Liver (tissue), 9 donors: Measurements from ENCODE around the gene CEND1. TPM values are rescaled to one million over a fixed set of nuclear protein-coding genes. Genes with fewer than 3 reads are reported as not detected.
A peak's percentile ranks its signal among the peaks of the same experiment; 100 is the strongest.

ENCODE experiments used
- DNase-seq: peaks from one replicate; pipeline ENCODE4 v3.0.0-alpha.2; 2017; ENCODE audit warnings: low spot score
- H3K27ac ChIP-seq, 2 donors: one replicate each; pipeline ENCODE4 v1.7.0; 2013; ENCODE audit warnings: inconsistent platforms in 2 of 2, low read length in 2 of 2, control low read depth in 1 of 2, low read depth in 1 of 2, mild to moderate bottlenecking in 1 of 2
- H3K27me3 ChIP-seq, 4 donors: one replicate each; pipeline versions ENCODE4 v1.6.1 to v1.7.0; 2013; ENCODE audit warnings: low read length in 3 of 4, inconsistent platforms in 1 of 4, mild to moderate bottlenecking in 1 of 4, moderate library complexity in 1 of 4; ENCODE audit not compliant: control insufficient read depth in 4 of 4, insufficient read depth in 4 of 4
- H3K36me3 ChIP-seq, 4 donors: one replicate each; pipeline versions ENCODE4 v1.6.1 to v1.7.0; 2013; ENCODE audit warnings: low read length in 3 of 4, mild to moderate bottlenecking in 3 of 4, low read depth in 1 of 4, moderate library complexity in 1 of 4; ENCODE audit not compliant: control insufficient read depth in 4 of 4, insufficient read depth in 3 of 4
- H3K4me1 ChIP-seq, 4 donors: one replicate each; pipeline versions ENCODE4 v1.6.1 to v1.7.0; 2013; ENCODE audit warnings: low read length in 3 of 4, mild to moderate bottlenecking in 3 of 4, moderate library complexity in 1 of 4; ENCODE audit not compliant: control insufficient read depth in 4 of 4, insufficient read depth in 4 of 4
- H3K4me3 ChIP-seq, 3 donors: one replicate each; pipeline versions ENCODE4 v1.6.1 to v1.7.0; 2013; ENCODE audit warnings: low read length in 3 of 3, control low read depth in 1 of 3, low read depth in 1 of 3, mild to moderate bottlenecking in 1 of 3
- H3K9ac ChIP-seq, 2 donors: one replicate each; pipeline ENCODE4 v1.7.0; 2013; ENCODE audit warnings: low read length in 2 of 2, mild to moderate bottlenecking in 2 of 2, moderate library complexity in 2 of 2, control low read depth in 1 of 2, low read depth in 1 of 2
- H3K9me3 ChIP-seq, 4 donors: one replicate each; pipeline versions ENCODE4 v1.6.1 to v1.7.0; 2013; ENCODE audit warnings: low read length in 3 of 4; ENCODE audit not compliant: control insufficient read depth in 4 of 4
- ATF3 ChIP-seq: IDR thresholded peaks from 2 replicates; pipeline ENCODE4 v1.6.1; 2016; ENCODE audit warnings: antibody characterized with exemption
- CTCF ChIP-seq: fragments of 150-350 bp; IDR thresholded peaks from 2 replicates; pipeline ENCODE4 v1.5.1; 2017; ENCODE audit warnings: improper control_type of control experiment, low read depth, low read length; ENCODE audit not compliant: missing input control
- EGR1 ChIP-seq, 2 donors: IDR thresholded peaks; 2 replicates each; pipeline ENCODE4 v1.6.1; 2016 to 2018; ENCODE audit warnings: antibody characterized with exemption in 2 of 2, low read depth in 2 of 2
- FOXA1 ChIP-seq: IDR thresholded peaks from 2 replicates; pipeline ENCODE4 v1.6.1; 2016; ENCODE audit warnings: antibody characterized with exemption
- FOXA2 ChIP-seq: IDR thresholded peaks from 2 replicates; pipeline ENCODE4 v1.6.1; 2016; ENCODE audit warnings: antibody characterized with exemption
- GABPA ChIP-seq, 2 donors: IDR thresholded peaks in 1 of 2; conservative IDR thresholded peaks in 1 of 2; 2 replicates each; pipeline ENCODE4 v1.6.1; 2016; ENCODE audit warnings: antibody characterized with exemption in 2 of 2, mild to moderate bottlenecking in 1 of 2, moderate library complexity in 1 of 2
- HNF4G ChIP-seq: IDR thresholded peaks from 2 replicates; pipeline ENCODE4 v1.6.1; 2016; ENCODE audit warnings: antibody characterized with exemption
- JUND ChIP-seq, 2 donors: IDR thresholded peaks; 2 replicates each; pipeline ENCODE4 v1.6.1; 2016; ENCODE audit warnings: antibody characterized with exemption in 2 of 2
- MAX ChIP-seq: IDR thresholded peaks from 2 replicates; pipeline ENCODE4 v1.6.1; 2016; ENCODE audit warnings: antibody characterized with exemption
- NR2F2 ChIP-seq: IDR thresholded peaks from 2 replicates; pipeline ENCODE4 v1.6.1; 2016; ENCODE audit warnings: antibody characterized with exemption
- RAD21 ChIP-seq, 2 donors: IDR thresholded peaks; 2 replicates each; pipeline ENCODE4 v1.6.1; 2016; ENCODE audit warnings: antibody characterized with exemption in 2 of 2, mild to moderate bottlenecking in 2 of 2
- SP1 ChIP-seq: IDR thresholded peaks from 2 replicates; pipeline ENCODE4 v1.6.1; 2018; ENCODE audit warnings: antibody characterized with exemption, mild to moderate bottlenecking
- TAF1 ChIP-seq: conservative IDR thresholded peaks from 2 replicates; pipeline ENCODE4 v1.6.1; 2016; ENCODE audit warnings: antibody characterized with exemption, mild to moderate bottlenecking
- YY1 ChIP-seq: IDR thresholded peaks from 2 replicates; pipeline ENCODE4 v1.6.1; 2016; ENCODE audit warnings: antibody characterized with exemption, mild to moderate bottlenecking
- ZBTB33 ChIP-seq: IDR thresholded peaks from 2 replicates; pipeline ENCODE4 v1.6.1; 2016; ENCODE audit warnings: antibody characterized with exemption
- WGBS: extraction: QIAGEN DNeasy Blood & Tissue Kit; methylation state at CpG from one replicate; pipeline ENCODE4 v1.1.7; 2013; 5-methylcytosine and 5-hydroxymethylcytosine counted together
- polyA plus RNA-seq, 2 donors: library from polyadenylated mRNA; stranded (reverse) in 1 of 2; unstranded in 1 of 2; fragments of 200-250 nt in 1 of 2; fragments of >200 nt in 1 of 2; fragmentation: Nextera tagmentation in 1 of 2; extraction: Ambion mirVana in 1 of 2; gene quantifications; one replicate each; pipeline versions ENCODE4 v1.2.1 to v1.2.3, GENCODE V29; 2013 to 2015
- total RNA-seq, 2 donors: library from RNA; depleted of rRNA; stranded (reverse); fragments of >200 nt; gene quantifications; one replicate each; pipeline ENCODE4 v1.2.3, GENCODE V29; 2014
- TF ChIP-seq, protein P1 (sequence below): IDR thresholded peaks from 2 replicates; pipeline ENCODE4 v1.6.1; 2016; ENCODE audit warnings: antibody characterized with exemption, mild to moderate bottlenecking
- donor health status: healthy.
- donor health status: healthy.
- donor health status: healthy.
- donor health status: healthy.
- donor health status: healthy.

CEND1 gene
- total and polyA plus RNA-seq, 4 donors, result not detected

DNA sequence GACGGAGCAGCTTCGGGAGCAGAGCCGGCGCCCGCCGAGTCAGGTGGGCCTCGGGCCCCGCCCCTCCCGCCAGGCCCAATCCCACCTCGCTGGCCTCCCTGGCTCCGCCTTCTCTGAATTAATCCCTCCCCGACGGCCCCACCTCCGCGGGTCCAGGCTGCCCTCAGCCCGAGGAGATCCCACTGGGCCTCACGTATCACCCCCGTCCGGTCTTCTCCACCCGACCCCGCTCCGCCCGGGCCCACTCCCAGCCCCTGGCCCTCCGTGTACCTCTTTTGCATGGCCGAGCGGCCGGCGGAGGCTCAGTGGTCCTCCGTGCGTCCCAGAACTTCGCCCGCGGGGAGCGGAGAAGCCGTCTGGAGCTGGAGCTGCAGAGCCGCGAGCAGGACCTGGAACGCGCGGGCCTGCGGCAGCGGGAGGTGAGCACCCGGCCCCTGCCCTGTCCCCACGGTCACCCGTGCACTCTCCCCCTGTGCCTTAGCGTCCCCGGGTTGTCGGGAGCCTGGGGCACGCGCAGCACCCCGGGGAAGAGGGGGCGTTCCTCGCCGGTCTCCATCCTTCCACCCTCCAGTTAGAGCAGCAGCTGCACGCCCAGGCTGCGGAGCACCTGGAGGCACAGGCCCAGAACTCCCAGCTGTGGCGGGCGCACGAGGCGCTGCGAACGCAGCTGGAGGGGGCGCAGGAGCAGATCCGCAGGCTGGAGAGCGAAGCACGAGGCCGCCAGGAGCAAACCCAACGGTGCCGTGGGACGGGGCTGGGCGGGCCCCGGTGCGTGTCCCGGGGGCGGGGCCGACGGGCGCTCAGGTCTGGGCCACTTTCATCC is 40.6 kb upstream of the CEND1 start:
- peak; percentile 61 for DNase-seq
- no peak overlapping the region for H3K9ac ChIP-seq
- peak overlapping the region in 1 of 3 donors; percentile 37 for H3K4me3 ChIP-seq
- H3K27ac ChIP-seq, result no peak overlapping the region
- no peaks in the 10 kb centered on the region for H3K36me3 ChIP-seq
- no peaks in the 10 kb centered on the region for H3K9me3 ChIP-seq
- WGBS, result 4% methylated on average over 78 of the region's 78 CpGs
- peaks cover 48 to 89% (median 69%) of the 10 kb centered on the region in 4 donors for H3K4me1 ChIP-seq
- TF ChIP-seq ATF3 (no peak), CTCF (no peak), FOXA2 (no peak), MAX (no peak), GABPA (IDR thresholded peaks at IDR 0.05 in 1 of 2, conservative IDR thresholded peaks at IDR 0.05 in 1 of 2) (no peak), YY1 (no peak), ZBTB33 (no peak), EGR1 (IDR thresholded peaks at IDR 0.05; ENCODE audit: low read depth in 2 of 2) (no peak), JUND (IDR thresholded peaks at IDR 0.05) (no peak), FOXA1 (no peak), NR2F2 (no peak)
- H3K27me3 ChIP-seq, result no peaks in the 10 kb centered on the region

DNA sequence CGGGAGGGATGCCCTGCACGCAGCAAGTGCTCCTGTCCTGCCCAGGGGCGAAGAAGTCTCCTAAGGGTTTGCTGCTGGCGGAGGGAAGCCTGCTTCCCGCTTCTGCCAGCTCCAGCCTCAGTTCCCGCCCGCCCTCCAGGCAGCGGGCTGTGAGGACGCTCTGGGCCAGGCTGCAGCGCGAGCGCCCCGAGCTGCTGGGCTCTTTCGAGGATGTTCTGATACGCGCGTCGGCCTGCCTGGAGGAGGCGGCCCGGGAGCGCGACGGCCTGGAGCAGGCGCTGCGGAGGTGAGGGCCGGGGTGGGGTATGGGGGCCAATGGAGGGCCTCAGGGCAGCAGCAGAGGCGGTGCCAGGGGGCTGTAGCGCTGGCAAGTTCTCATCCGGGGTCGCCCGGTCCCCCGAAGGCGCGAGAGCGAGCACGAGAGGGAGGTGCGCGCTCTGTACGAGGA is 40.0 kb upstream of the CEND1 start:
- no peak overlapping the region for H3K9ac ChIP-seq
- H3K9me3 ChIP-seq, result no peaks in the 10 kb centered on the region
- H3K27me3 ChIP-seq, result no peaks in the 10 kb centered on the region
- DNase-seq, result no peak
- 6% methylated on average over 39 of the region's 39 CpGs for WGBS
- TF ChIP-seq YY1, result no peak
- TF ChIP-seq HNF4G, result no peak
- TF ChIP-seq, protein P1, sequence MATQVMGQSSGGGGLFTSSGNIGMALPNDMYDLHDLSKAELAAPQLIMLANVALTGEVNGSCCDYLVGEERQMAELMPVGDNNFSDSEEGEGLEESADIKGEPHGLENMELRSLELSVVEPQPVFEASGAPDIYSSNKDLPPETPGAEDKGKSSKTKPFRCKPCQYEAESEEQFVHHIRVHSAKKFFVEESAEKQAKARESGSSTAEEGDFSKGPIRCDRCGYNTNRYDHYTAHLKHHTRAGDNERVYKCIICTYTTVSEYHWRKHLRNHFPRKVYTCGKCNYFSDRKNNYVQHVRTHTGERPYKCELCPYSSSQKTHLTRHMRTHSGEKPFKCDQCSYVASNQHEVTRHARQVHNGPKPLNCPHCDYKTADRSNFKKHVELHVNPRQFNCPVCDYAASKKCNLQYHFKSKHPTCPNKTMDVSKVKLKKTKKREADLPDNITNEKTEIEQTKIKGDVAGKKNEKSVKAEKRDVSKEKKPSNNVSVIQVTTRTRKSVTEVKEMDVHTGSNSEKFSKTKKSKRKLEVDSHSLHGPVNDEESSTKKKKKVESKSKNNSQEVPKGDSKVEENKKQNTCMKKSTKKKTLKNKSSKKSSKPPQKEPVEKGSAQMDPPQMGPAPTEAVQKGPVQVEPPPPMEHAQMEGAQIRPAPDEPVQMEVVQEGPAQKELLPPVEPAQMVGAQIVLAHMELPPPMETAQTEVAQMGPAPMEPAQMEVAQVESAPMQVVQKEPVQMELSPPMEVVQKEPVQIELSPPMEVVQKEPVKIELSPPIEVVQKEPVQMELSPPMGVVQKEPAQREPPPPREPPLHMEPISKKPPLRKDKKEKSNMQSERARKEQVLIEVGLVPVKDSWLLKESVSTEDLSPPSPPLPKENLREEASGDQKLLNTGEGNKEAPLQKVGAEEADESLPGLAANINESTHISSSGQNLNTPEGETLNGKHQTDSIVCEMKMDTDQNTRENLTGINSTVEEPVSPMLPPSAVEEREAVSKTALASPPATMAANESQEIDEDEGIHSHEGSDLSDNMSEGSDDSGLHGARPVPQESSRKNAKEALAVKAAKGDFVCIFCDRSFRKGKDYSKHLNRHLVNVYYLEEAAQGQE, result no peak
- no peak for TF ChIP-seq SP1
- TF ChIP-seq GABPA (IDR thresholded peaks at IDR 0.05 in 1 of 2, conservative IDR thresholded peaks at IDR 0.05 in 1 of 2), result no peak
- TF ChIP-seq FOXA2, result no peak
- no peak for TF ChIP-seq NR2F2
- no peak for TF ChIP-seq RAD21 (IDR thresholded peaks at IDR 0.05)
- no peak for TF ChIP-seq MAX
- TF ChIP-seq TAF1, result no peak
- no peaks in the 10 kb centered on the region for H3K36me3 ChIP-seq
- peak overlapping the region in 1 of 2 donors; percentile 50 for H3K27ac ChIP-seq
- peak overlapping the region in 1 of 3 donors; percentile 37 for H3K4me3 ChIP-seq
- peaks cover 51 to 90% (median 71%) of the 10 kb centered on the region in 4 donors for H3K4me1 ChIP-seq
